OCI-LY7 (cell line): ENCODE data around the gene TFAP2A. TPM values are rescaled to one million over a fixed set of nuclear protein-coding genes. Genes with fewer than 3 reads are reported as not detected.

Experiments used
- BruUV-seq: library from RNA; stranded (reverse); fragments of 400-500 nt; replicated peaks from 2 replicates; lab custom pipeline; 2021; lab: Mats Ljungman, UMichigan
- CTCF ChIA-PET: fragments of 300-600 bp; sonication (Branson Sonifier 250); formaldehyde crosslinking; loops from one replicate; lab custom pipeline; 2022; ENCODE audit warnings: antibody characterized with exemption; ENCODE audit not compliant: unreplicated experiment; lab: Charles Lee
- POLR2A ChIA-PET: fragments of 300-600 bp; sonication (Branson Sonifier 250); formaldehyde crosslinking; loops from one replicate; lab custom pipeline; 2022; ENCODE audit warnings: antibody characterized with exemption; lab: Charles Lee
- DNase-seq: peaks from one replicate; pipeline ENCODE4 v3.0.0-alpha.2; 2015; ENCODE audit warnings: low spot score
- H2AFZ ChIP-seq: fragments of 200-600 bp; sonication (generic), shearing (Covaris generic); 2 replicates; pipeline ENCODE4 v1.6.1; 2014; ENCODE audit warnings: mild to moderate bottlenecking, antibody characterized with exemption, low read length, moderate library complexity
- H3K27ac ChIP-seq: fragments of 200-600 bp; sonication (generic); 2 replicates; pipeline ENCODE4 v1.5.1; 2014; ENCODE audit warnings: mixed run types, low read depth, mild to moderate bottlenecking, moderate library complexity, low read length, inconsistent platforms; ENCODE audit not compliant: poor library complexity, severe bottlenecking
- H3K36me3 ChIP-seq: fragments of 200-600 bp; sonication (generic); 2 replicates; pipeline ENCODE4 v1.6.1; 2014; ENCODE audit warnings: mild to moderate bottlenecking, antibody characterized with exemption, low read length, moderate library complexity, mixed read lengths; ENCODE audit not compliant: insufficient read depth
- H3K4me1 ChIP-seq: fragments of 200-600 bp; sonication (generic); 2 replicates; pipeline ENCODE4 v1.5.1; 2014; ENCODE audit warnings: mild to moderate bottlenecking, low read length; ENCODE audit not compliant: insufficient read depth, poor library complexity, severe bottlenecking
- H3K4me2 ChIP-seq: fragments of 200-600 bp; sonication (generic); 2 replicates; pipeline ENCODE4 v1.6.1; 2014; ENCODE audit warnings: mild to moderate bottlenecking, low read length
- H3K4me3 ChIP-seq: fragments of 200-600 bp; sonication (generic); 2 replicates; pipeline ENCODE4 v1.5.1; 2014; ENCODE audit warnings: mild to moderate bottlenecking, low read depth, low read length; ENCODE audit not compliant: poor library complexity, severe bottlenecking
- H3K79me2 ChIP-seq: fragments of 200-600 bp; sonication (generic); 2 replicates; pipeline ENCODE4 v1.6.1; 2016; ENCODE audit warnings: low read depth, mild to moderate bottlenecking, low read length, moderate library complexity, mixed read lengths; ENCODE audit not compliant: insufficient read depth
- H3K9me2 ChIP-seq: fragments of 200-600 bp; sonication (generic); 2 replicates; pipeline ENCODE4 v1.6.1; 2016; ENCODE audit warnings: mild to moderate bottlenecking, low read length, mixed read lengths; ENCODE audit not compliant: insufficient read depth
- H3K9me3 ChIP-seq: fragments of 200-600 bp; sonication (generic); 2 replicates; pipeline ENCODE4 v1.6.1; 2014; ENCODE audit warnings: mild to moderate bottlenecking, mixed run types, low read length, mixed read lengths
- H4K20me1 ChIP-seq: fragments of 200-600 bp; sonication (generic); 2 replicates; pipeline ENCODE4 v1.6.1; 2014; ENCODE audit warnings: mild to moderate bottlenecking, antibody characterized with exemption, low read length, moderate library complexity, mixed read lengths; ENCODE audit not compliant: insufficient read depth
- EZH2phosphoT487 ChIP-seq: fragments of 200-600 bp; sonication (generic); IDR thresholded peaks from 2 replicates; pipeline ENCODE4 v1.6.1; 2018; ENCODE audit warnings: low read depth, borderline replicate concordance, mild to moderate bottlenecking, mixed run types, antibody characterized with exemption, low read length, moderate library complexity, mixed read lengths
- intact Hi-C: fragments of 100-400 bp; cut with micrococcal nuclease; formaldehyde crosslinking; loops from one replicate; pipeline ENCODE4 v1.10.0; 2022; ENCODE audit not compliant: unreplicated experiment
- total RNA-seq, 2 experiments: library from RNA; depleted of rRNA in 1 of 2; stranded (reverse); fragments of >200 nt in 1 of 2; shearing (Covaris generic) in 1 of 2; gene quantifications; 2 replicates each; pipeline ENCODE4 v1.2.3, GENCODE V29; 2014 to 2022
- TF ChIP-seq, protein P1 (sequence below): fragments of 200-600 bp; sonication (generic); conservative IDR thresholded peaks from 2 replicates; pipeline ENCODE4 v1.5.1; 2014; ENCODE audit warnings: mild to moderate bottlenecking, antibody characterized with exemption, low read length, moderate library complexity, mixed read lengths

The TFAP2A gene
- total RNA-seq, 2 experiments from 2014 or later, result 2.0 to 3.3 TPM

DNA sequence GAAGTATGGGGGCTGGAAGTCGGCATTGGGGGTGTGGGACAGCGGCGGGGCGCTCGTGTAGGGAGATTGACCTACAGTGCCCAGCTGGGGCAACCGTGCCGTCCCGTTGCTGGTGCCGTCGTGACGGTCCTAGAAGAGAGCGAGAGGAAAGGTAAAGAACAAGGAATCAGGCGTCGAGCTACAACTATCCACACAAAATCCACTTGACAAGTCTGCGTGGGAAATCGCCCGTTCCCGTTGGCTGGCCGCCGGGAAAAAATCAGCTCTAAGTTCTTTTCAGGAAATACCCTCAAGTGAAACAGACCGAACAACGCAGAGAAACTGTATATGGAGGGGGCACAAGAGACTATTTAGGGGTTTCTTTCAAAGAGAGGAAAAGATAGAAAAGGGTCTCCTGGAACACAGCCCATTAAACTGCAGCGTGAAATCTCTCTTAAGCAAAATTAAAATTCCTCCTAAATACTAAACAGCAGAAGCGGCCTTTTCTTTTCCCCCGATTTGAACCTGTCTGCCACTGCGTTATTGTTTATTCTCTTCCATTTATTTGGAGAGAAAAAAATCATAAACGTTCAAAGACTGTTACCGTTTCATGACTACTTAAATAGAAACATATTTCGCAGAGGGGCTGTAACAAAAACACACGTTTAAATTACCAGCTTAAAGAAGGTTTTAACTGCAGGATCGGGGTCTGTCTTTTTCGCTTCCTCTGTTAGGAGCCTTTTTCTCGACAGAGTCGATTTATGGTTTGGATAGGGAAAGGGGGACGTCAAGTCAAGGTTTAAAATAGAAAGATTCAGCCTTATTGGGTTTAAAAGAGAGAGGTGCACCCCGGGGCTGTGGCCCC lies 4.4 kb downstream of the TFAP2A start:
- Histone ChIP-seq H3K27ac (no peak overlapping the region), H3K4me3 (no peak overlapping the region), H3K9me3 (no peaks in the 10 kb centered on the region), H2AFZ (no peak overlapping the region), H3K9me2 (no peaks in the 10 kb centered on the region), H3K4me2 (no peak overlapping the region), H3K79me2 (no peaks in the 10 kb centered on the region), H4K20me1 (no peaks in the 10 kb centered on the region), H3K36me3 (no peaks in the 10 kb centered on the region), H3K4me1 (peaks cover 9% of the 10 kb centered on the region)
- CTCF ChIA-PET, result interaction anchor here (0.5 kb wide), 1 partner anchor 285 kb away, joined by 4 read pairs; the partner anchor contains the start of gene PAK1IP1
- intact Hi-C loops, result no loop called here
- DNase-seq, result no peak
- BruUV-seq, result no TSS peak
- POLR2A ChIA-PET, result no interaction called here
- no peak for TF ChIP-seq EZH2phosphoT487
- TF ChIP-seq, protein P1, sequence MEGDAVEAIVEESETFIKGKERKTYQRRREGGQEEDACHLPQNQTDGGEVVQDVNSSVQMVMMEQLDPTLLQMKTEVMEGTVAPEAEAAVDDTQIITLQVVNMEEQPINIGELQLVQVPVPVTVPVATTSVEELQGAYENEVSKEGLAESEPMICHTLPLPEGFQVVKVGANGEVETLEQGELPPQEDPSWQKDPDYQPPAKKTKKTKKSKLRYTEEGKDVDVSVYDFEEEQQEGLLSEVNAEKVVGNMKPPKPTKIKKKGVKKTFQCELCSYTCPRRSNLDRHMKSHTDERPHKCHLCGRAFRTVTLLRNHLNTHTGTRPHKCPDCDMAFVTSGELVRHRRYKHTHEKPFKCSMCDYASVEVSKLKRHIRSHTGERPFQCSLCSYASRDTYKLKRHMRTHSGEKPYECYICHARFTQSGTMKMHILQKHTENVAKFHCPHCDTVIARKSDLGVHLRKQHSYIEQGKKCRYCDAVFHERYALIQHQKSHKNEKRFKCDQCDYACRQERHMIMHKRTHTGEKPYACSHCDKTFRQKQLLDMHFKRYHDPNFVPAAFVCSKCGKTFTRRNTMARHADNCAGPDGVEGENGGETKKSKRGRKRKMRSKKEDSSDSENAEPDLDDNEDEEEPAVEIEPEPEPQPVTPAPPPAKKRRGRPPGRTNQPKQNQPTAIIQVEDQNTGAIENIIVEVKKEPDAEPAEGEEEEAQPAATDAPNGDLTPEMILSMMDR, result no peak

DNA sequence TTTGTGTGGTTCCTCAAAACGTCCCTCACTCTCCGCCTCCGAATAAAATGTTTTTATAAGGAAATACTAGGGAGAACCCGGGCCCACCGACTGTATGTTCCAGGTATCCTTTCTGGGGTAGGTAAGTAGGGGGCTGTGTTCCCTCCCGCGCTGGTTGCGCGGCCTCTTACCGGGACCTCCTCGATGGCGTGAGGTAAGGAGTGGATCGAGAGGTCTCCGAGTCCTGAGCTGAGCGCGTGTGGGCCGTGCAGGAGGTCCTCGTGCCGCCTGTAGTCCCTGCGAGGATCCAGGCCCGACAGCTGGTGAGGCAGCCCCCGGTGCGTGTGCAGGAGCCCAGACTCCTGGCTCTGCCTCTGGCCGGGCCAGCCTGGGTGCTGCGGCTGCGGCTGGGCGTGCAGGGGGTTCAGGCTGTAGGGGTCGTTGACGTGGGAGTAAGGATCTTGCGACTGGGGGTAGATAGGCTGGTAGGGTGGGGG lies 5.1 kb downstream of the TFAP2A start:
- no peaks in the 10 kb centered on the region for H3K9me3 ChIP-seq
- intact Hi-C loops, result no loop called here

DNA sequence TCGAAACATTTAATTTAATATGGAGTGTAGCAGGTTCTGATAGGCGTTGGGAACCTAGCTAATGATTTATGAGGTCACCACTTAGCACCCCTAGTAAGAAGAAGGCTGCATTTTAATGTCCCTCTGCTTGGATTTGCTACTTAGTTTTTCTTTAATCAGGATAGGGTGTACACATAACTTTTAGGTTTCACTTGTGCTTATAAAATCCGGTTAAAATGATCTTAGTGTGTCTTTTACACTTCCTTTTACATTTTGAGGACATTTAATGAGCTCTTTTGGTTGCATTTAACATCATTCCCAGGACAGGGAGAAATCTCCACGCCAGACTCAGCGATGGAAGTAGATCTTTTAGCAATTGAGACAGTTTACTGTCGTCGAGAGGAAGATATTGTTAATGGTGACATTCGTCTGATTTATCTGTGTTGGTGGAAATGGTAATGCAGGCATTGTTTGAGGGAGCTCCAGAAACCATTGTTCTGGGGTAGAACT lies 5.6 kb downstream of the TFAP2A start:
- CTCF ChIA-PET, result no interaction called here
- no peak for DNase-seq
- no TSS peak for BruUV-seq
- Histone ChIP-seq H3K79me2 (peaks cover 5% of the 10 kb centered on the region; the same call in 1 of the 2 replicates), H3K4me3 (no peak overlapping the region), H4K20me1 (no peaks in the 10 kb centered on the region), H3K9me3 (no peaks in the 10 kb centered on the region), H3K27ac (no peak overlapping the region), H3K4me1 (peaks cover 18% of the 10 kb centered on the region), H3K36me3 (no peaks in the 10 kb centered on the region), H2AFZ (no peak overlapping the region), H3K4me2 (no peak overlapping the region), H3K9me2 (no peaks in the 10 kb centered on the region)
- POLR2A ChIA-PET, result no interaction called here
- TF ChIP-seq, protein P1, result no peak
- no peak for TF ChIP-seq EZH2phosphoT487
- intact Hi-C loops, result no loop called here

More for the DNA sequence above, 5.1 kb downstream of the TFAP2A start:
- H3K4me1 ChIP-seq, result peaks cover 14% of the 10 kb centered on the region
- H3K36me3 ChIP-seq, result no peaks in the 10 kb centered on the region
- H3K79me2 ChIP-seq, result peaks cover 3% of the 10 kb centered on the region; the same call in 1 of the 2 replicates
- ChIA-PET POLR2A (no interaction called here), CTCF (no interaction called here)
- no peaks in the 10 kb centered on the region for H3K9me2 ChIP-seq
- no peak overlapping the region for H3K4me3 ChIP-seq
- H2AFZ ChIP-seq, result no peak overlapping the region
- no peak for TF ChIP-seq EZH2phosphoT487
- H3K27ac ChIP-seq, result no peak overlapping the region
- no TSS peak for BruUV-seq
- H3K4me2 ChIP-seq, result no peak overlapping the region
- H4K20me1 ChIP-seq, result no peaks in the 10 kb centered on the region
- no peak for DNase-seq
